G401.6 (cell line): ENCODE measurements around the gene TXNIP.

Source experiments
- FAIRE-seq: peaks from 2 replicates; lab custom pipeline; 2012; peaks lifted over from hg19 to GRCh38; lab: Jason Lieb, UNC

Gene TXNIP

GRCh38 chr1:146010126-146010738 is 13.9 kb upstream of the TXNIP start:
- no peak for FAIRE-seq

GRCh38 chr1:146007489-146008133 is 11.2 kb upstream of the TXNIP start:
- no peak for FAIRE-seq

- no peak for FAIRE-seq
Observed at GRCh38 chr1:146001709-146002108, 5.3 kb upstream of the TXNIP start.

- no peak for FAIRE-seq
Observed at GRCh38 chr1:145999321-146000024, 3.1 kb upstream of the TXNIP start.

GRCh38 chr1:145997718-145998023 is 1.3 kb upstream of the TXNIP start:
- FAIRE-seq: no peak

GRCh38 chr1:145997016-145997717 is 788 bp upstream of the TXNIP start:
- FAIRE-seq: no peak

- FAIRE-seq: no peak
Observed at GRCh38 chr1:145995964-145996432, 381 bp downstream of the TXNIP start.

GRCh38 chr1:145995148-145995881 is 1.1 kb downstream of the TXNIP start:
- no peak for FAIRE-seq

- FAIRE-seq: no peak
Observed at GRCh38 chr1:145994391-145995120, 1.8 kb downstream of the TXNIP start.

- no peak for FAIRE-seq
Observed at GRCh38 chr1:145993618-145994390, 2.6 kb downstream of the TXNIP start.

GRCh38 chr1:145992958-145993617 is 3.3 kb downstream of the TXNIP start:
- no peak for FAIRE-seq

- FAIRE-seq: no peak
Observed at GRCh38 chr1:145992502-145992936, 3.9 kb downstream of the TXNIP start.

GRCh38 chr1:145991735-145992412 is 4.5 kb downstream of the TXNIP start:
- no peak for FAIRE-seq

- FAIRE-seq: no peak
Observed at GRCh38 chr1:145990249-145990855, 6.0 kb downstream of the TXNIP start.

GRCh38 chr1:145988773-145989172 is 7.6 kb downstream of the TXNIP start:
- no peak for FAIRE-seq

- no peak for FAIRE-seq
Observed at GRCh38 chr1:145987926-145988325, 8.5 kb downstream of the TXNIP start.

- FAIRE-seq: no peak
Observed at GRCh38 chr1:145986551-145986950, 9.8 kb downstream of the TXNIP start.

- FAIRE-seq: no peak
Observed at GRCh38 chr1:145985502-145986439, 10.6 kb downstream of the TXNIP start.
